GM12878 (cell line): Measurements from ENCODE around the gene MRNIP. TPM values are rescaled to one million over a fixed set of nuclear protein-coding genes. Genes with fewer than 3 reads are reported as not detected.

Experiments
- ATAC-seq: fragments of 200-7000 bp; cut with Tn5 transposase; 3 replicates; pipeline ENCODE4 v1.9.1; 2020; ENCODE audit warnings: mild to moderate bottlenecking, moderate library complexity
- BruUV-seq: library from RNA; stranded (reverse); fragments of 400-500 nt; replicated peaks from 2 replicates; lab custom pipeline; 2021; lab: Mats Ljungman, UMichigan
- CTCF ChIA-PET: fragments of 300-600 bp; sonication (Branson Sonifier 250); formaldehyde crosslinking; extraction: SDS; loops from one replicate; lab custom pipeline; 2021; ENCODE audit warnings: inconsistent platforms; lab: Yijun Ruan, JAX
- POLR2A ChIA-PET: fragments of 350-600 bp; formaldehyde crosslinking; extraction: SDS; loops from one replicate; lab custom pipeline; 2021; ENCODE audit warnings: inconsistent platforms; lab: Charles Lee
- RAD21 ChIA-PET: fragments of 300-600 bp; sonication (Branson Sonifier 250); formaldehyde crosslinking; loops from one replicate; lab custom pipeline; 2023; ENCODE audit warnings: antibody characterized with exemption; ENCODE audit not compliant: unreplicated experiment; lab: Charles Lee
- SMC1A ChIA-PET: fragments of 300-600 bp; sonication (Branson Sonifier 250); formaldehyde crosslinking; loops from one replicate; lab custom pipeline; 2023; ENCODE audit not compliant: unreplicated experiment, uncharacterized antibody; lab: Charles Lee
- DNase-seq: peaks from one replicate; pipeline ENCODE4 v3.0.0-alpha.2; 2011; ENCODE audit warnings: low read depth, low spot score
- FAIRE-seq: peaks from 3 replicates; lab custom pipeline; 2011; peaks lifted over from hg19 to GRCh38; lab: Jason Lieb, UNC
- H2AFZ ChIP-seq: 2 replicates; pipeline ENCODE4 v1.6.0; 2011; ENCODE audit warnings: low read depth, low read length, control low read depth; ENCODE audit not compliant: control insufficient read depth
- H3K27ac ChIP-seq: 2 replicates; pipeline ENCODE4 v1.5.1; 2011; ENCODE audit warnings: control low read depth; ENCODE audit not compliant: control insufficient read depth, insufficient read depth
- H3K27me3 ChIP-seq, 2 experiments: replicated peaks in 1 of 2; 2 replicates each; pipeline versions ENCODE4 v1.6.0 to v1.6.1; 2011; ENCODE audit warnings: low read length in 1 of 2; ENCODE audit not compliant: control insufficient read depth in 2 of 2, insufficient read depth in 2 of 2
- H3K36me3 ChIP-seq, 2 experiments: 2 replicates each; pipeline ENCODE4 v1.5.1; 2011; ENCODE audit warnings: low read length in 1 of 2; ENCODE audit not compliant: control insufficient read depth in 2 of 2, insufficient read depth in 2 of 2
- H3K4me1 ChIP-seq: 2 replicates; pipeline ENCODE4 v1.6.1; 2011; ENCODE audit warnings: mild to moderate bottlenecking, low read length, moderate library complexity, mixed read lengths; ENCODE audit not compliant: control insufficient read depth, insufficient read depth
- H3K4me2 ChIP-seq: 2 replicates; pipeline ENCODE4 v1.6.0; 2011; ENCODE audit warnings: control low read depth; ENCODE audit not compliant: control insufficient read depth, insufficient read depth
- H3K4me3 ChIP-seq: fragments of 200-600 bp; sonication (generic); 2 replicates; pipeline ENCODE4 v1.5.1; 2016
- H3K79me2 ChIP-seq: 2 replicates; pipeline ENCODE4 v1.6.0; 2011; ENCODE audit warnings: low read length; ENCODE audit not compliant: control insufficient read depth, insufficient read depth
- H3K9ac ChIP-seq: 2 replicates; pipeline ENCODE4 v1.8.0; 2011; ENCODE audit warnings: low read length, control low read depth, mixed read lengths; ENCODE audit not compliant: control insufficient read depth, insufficient read depth
- H3K9me3 ChIP-seq: replicated peaks from 3 replicates; pipeline ENCODE4 v1.5.1; 2011; ENCODE audit warnings: mild to moderate bottlenecking, low read length; ENCODE audit not compliant: control insufficient read depth, insufficient read depth
- H4K20me1 ChIP-seq: 2 replicates; pipeline ENCODE4 v1.6.0; 2011; ENCODE audit not compliant: control insufficient read depth, insufficient read depth
- ATF3 ChIP-seq: IDR thresholded peaks from 2 replicates; pipeline ENCODE4 v1.6.1; 2011; ENCODE audit warnings: low read depth, mild to moderate bottlenecking, low read length, moderate library complexity, borderline replicate concordance; ENCODE audit errors: extremely low read depth
- CREM ChIP-seq: IDR thresholded peaks from 2 replicates; pipeline ENCODE4 v1.6.1; 2014; ENCODE audit warnings: antibody characterized with exemption, low read depth
- FOXM1 ChIP-seq: IDR thresholded peaks from 2 replicates; pipeline ENCODE4 v1.6.1; 2012; ENCODE audit warnings: low read depth, mild to moderate bottlenecking, inconsistent platforms, low read length, moderate library complexity
- GABPA ChIP-seq: IDR thresholded peaks from 2 replicates; pipeline ENCODE4 v1.6.1; 2014; ENCODE audit warnings: antibody characterized with exemption, low read depth, mild to moderate bottlenecking, inconsistent platforms
- HDGF ChIP-seq: fragments of 450-650 bp; IDR thresholded peaks from 2 replicates; pipeline ENCODE4 v1.6.1; 2016; ENCODE audit warnings: antibody characterized with exemption
- IRF3 ChIP-seq: fragments of 450-650 bp; IDR thresholded peaks from 2 replicates; pipeline ENCODE4 v1.6.1; 2014; ENCODE audit warnings: mild to moderate bottlenecking
- NFYB ChIP-seq: IDR thresholded peaks from 2 replicates; pipeline ENCODE4 v1.6.1; 2011; ENCODE audit warnings: low read depth, mild to moderate bottlenecking, low read length, improper control_type of control experiment, moderate library complexity; ENCODE audit not compliant: insufficient read depth
- NR2C1 ChIP-seq: fragments of 450-650 bp; IDR thresholded peaks from 2 replicates; pipeline ENCODE4 v1.6.1; 2017; ENCODE audit warnings: antibody characterized with exemption, mild to moderate bottlenecking, moderate library complexity
- POLR2A ChIP-seq: IDR thresholded peaks from 2 replicates; pipeline ENCODE4 v1.6.1; 2011; ENCODE audit warnings: low read depth, mild to moderate bottlenecking, low read length
- POLR2AphosphoS5 ChIP-seq: IDR thresholded peaks from 2 replicates; pipeline ENCODE4 v1.6.1; 2011; ENCODE audit warnings: mild to moderate bottlenecking, low read length, inconsistent platforms
- SMAD5 ChIP-seq: IDR thresholded peaks from 2 replicates; pipeline ENCODE4 v1.6.1; 2016; ENCODE audit warnings: antibody characterized with exemption, low read depth
- TAF1 ChIP-seq: IDR thresholded peaks from 2 replicates; pipeline ENCODE4 v1.6.1; 2011; ENCODE audit warnings: mild to moderate bottlenecking, low read depth, low read length, borderline replicate concordance
- YY1 ChIP-seq: IDR thresholded peaks from 2 replicates; pipeline ENCODE4 v1.6.1; 2011; ENCODE audit warnings: low read depth, mild to moderate bottlenecking, low read length
- ZNF274 ChIP-seq: IDR thresholded peaks from one replicate; pipeline ENCODE4 v1.8.0; 2011; ENCODE audit not compliant: insufficient read length, insufficient read depth
- WGBS: methylation state at CpG from one replicate; pipeline ENCODE4 v1.1.6; 2016; ENCODE audit warnings: low lambda C conversion rate; ENCODE audit not compliant: insufficient replicate concordance, insufficient coverage; ENCODE audit errors: missing lambda C conversion rate; 5-methylcytosine and 5-hydroxymethylcytosine counted together
- in situ Hi-C: fragments of 300-500 bp; cut with MboI; formaldehyde crosslinking; loops from 9 replicates; pipeline ENCODE4 v1.14.3; 2018; ENCODE audit warnings: mixed read lengths
- intact Hi-C: fragments of 100-400 bp; cut with micrococcal nuclease; formaldehyde crosslinking; loops from one replicate; pipeline ENCODE4 v1.14.2; 2022; ENCODE audit not compliant: unreplicated experiment
- polyA plus RNA-seq, 11 experiments: library from polyadenylated mRNA; depleted of rRNA in 4 of 11; unstranded in 6 of 11; stranded (reverse) in 5 of 11; fragments of >200 nt; fragmentation: Nextera tagmentation in 4 of 11; fragmentation: Illumina TruSeq in 1 of 11; extraction: Ambion mirVana in 4 of 11; extraction: Trizol in 1 of 11; gene quantifications; 1 replicate in 1 of 11; 2 replicates in 10 of 11; pipeline versions ENCODE4 v1.2.1 to v1.2.3, GENCODE V29; 2011 to 2016; ENCODE audit warnings: inconsistent platforms in 2 of 11, missing spikeins in 2 of 11, low read depth in 1 of 11
- total RNA-seq, 4 experiments: library from RNA; depleted of rRNA in 3 of 4; stranded (reverse); fragments of >200 nt in 3 of 4; fragmentation: Illumina TruSeq in 1 of 4; extraction: Trizol in 1 of 4; gene quantifications; 2 replicates each; pipeline versions ENCODE4 v1.2.1 to v1.2.3, GENCODE V29; 2013 to 2021

MRNIP gene
- total and polyA plus RNA-seq, 10 of the 15 experiments (the other 5 are each of a cell fraction or from before 2014, with no cell fraction given), result 2.4 to 30.4 (median 13.1) TPM

GRCh38 chr5:179893958-179894895, 35.6 kb upstream of the MRNIP start:
- Histone ChIP-seq H4K20me1 (no peaks in the 10 kb centered on the region), H3K9ac (no peak overlapping the region), H3K4me1 (no peaks in the 10 kb centered on the region), H3K36me3 (peaks cover 17 to 37% of the 10 kb centered on the region in 2 experiments), H3K4me2 (no peak overlapping the region), H3K9me3 (no peaks in the 10 kb centered on the region), H3K79me2 (no peaks in the 10 kb centered on the region), H3K27me3 (no peaks in the 10 kb centered on the region), H2AFZ (no peak overlapping the region), H3K4me3 (no peak overlapping the region), H3K27ac (no peak overlapping the region)
- no TSS peak for BruUV-seq
- WGBS, result 93% methylated on average over 24 of the region's 26 CpGs
- FAIRE-seq (no peak), ATAC-seq (no peak), DNase-seq (no peak)
- POLR2A ChIA-PET, result no interaction called here
- TF ChIP-seq FOXM1, result no peak
- no peak for TF ChIP-seq POLR2A
- TF ChIP-seq ATF3, result no peak
- TF ChIP-seq IRF3, result no peak
- no peak for TF ChIP-seq GABPA
- TF ChIP-seq NR2C1, result no peak
- TF ChIP-seq CREM, result no peak
- TF ChIP-seq POLR2AphosphoS5, result no peak
- TF ChIP-seq ZNF274, result no peak
- no peak for TF ChIP-seq NFYB
- no peak for TF ChIP-seq TAF1
- TF ChIP-seq YY1, result no peak
- no peak for TF ChIP-seq HDGF
- TF ChIP-seq SMAD5, result no peak
- RAD21 ChIA-PET, result no interaction called here
- SMC1A ChIA-PET, result no interaction called here
- in situ Hi-C loops, result no loop called here
- CTCF ChIA-PET, result no interaction called here
- intact Hi-C loops, result no loop called here
